GM23338 (cell line): ENCODE measurements around the gene FEN1.

Experiments used
- CREB1 ChIP-seq: fragments of 250-450 bp; sonication (Bioruptor Pico); IDR thresholded peaks from 2 replicates; pipeline ENCODE4 v1.5.0; 2020; ENCODE audit warnings: low read depth, mild to moderate bottlenecking, moderate library complexity
- EZH2 ChIP-seq: fragments of 200-600 bp; sonication (generic); IDR thresholded peaks from one replicate; pipeline ENCODE4 v1.8.0; 2017; ENCODE audit warnings: antibody characterized with exemption, mild to moderate bottlenecking, low read depth; ENCODE audit not compliant: unreplicated experiment
- EZH2phosphoT487 ChIP-seq: fragments of 200-600 bp; sonication (generic); IDR thresholded peaks from one replicate; pipeline ENCODE4 v1.8.1; 2018; ENCODE audit warnings: antibody characterized with exemption; ENCODE audit not compliant: unreplicated experiment
- POLR2AphosphoS5 ChIP-seq: IDR thresholded peaks from 2 replicates; pipeline ENCODE4 v1.6.1; 2016; ENCODE audit warnings: antibody characterized with exemption, low read depth
- TF ChIP-seq, protein P1 (sequence below), 2 experiments: fragments of 200-600 bp in 1 of 2; sonication (generic) in 1 of 2; conservative IDR thresholded peaks; 2 replicates each; pipeline versions ENCODE4 v1.5.1 to v1.6.1; 2016 to 2017; ENCODE audit warnings: antibody characterized with exemption in 2 of 2, low read depth in 2 of 2, mild to moderate bottlenecking in 2 of 2, moderate library complexity in 1 of 2

DNA sequence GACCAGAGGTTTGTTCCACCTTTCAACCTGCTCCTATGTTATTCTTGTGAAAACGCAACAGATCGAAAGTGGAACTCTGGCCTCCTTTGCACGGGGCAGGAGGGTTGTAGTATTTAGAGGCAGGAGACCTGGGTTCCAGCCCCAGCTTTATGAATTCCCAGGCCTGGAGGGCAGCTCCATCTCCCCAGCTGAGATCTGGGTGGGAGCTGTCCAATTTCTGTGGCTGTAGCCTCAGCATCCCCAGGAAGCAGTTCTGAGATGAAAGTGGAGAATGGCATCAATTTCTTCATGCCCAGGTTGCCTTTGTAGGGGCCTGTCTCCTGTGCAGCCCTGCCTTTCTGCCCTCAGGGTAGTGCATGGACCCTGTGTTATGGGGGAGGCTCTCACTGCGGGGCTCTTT is 39.5 kb downstream of the FEN1 start:
- TF ChIP-seq POLR2AphosphoS5 (no peak), CREB1 (CRISPR knock-in tag) (no peak), EZH2 (no peak), EZH2phosphoT487 (no peak)
- TF ChIP-seq, protein P1, sequence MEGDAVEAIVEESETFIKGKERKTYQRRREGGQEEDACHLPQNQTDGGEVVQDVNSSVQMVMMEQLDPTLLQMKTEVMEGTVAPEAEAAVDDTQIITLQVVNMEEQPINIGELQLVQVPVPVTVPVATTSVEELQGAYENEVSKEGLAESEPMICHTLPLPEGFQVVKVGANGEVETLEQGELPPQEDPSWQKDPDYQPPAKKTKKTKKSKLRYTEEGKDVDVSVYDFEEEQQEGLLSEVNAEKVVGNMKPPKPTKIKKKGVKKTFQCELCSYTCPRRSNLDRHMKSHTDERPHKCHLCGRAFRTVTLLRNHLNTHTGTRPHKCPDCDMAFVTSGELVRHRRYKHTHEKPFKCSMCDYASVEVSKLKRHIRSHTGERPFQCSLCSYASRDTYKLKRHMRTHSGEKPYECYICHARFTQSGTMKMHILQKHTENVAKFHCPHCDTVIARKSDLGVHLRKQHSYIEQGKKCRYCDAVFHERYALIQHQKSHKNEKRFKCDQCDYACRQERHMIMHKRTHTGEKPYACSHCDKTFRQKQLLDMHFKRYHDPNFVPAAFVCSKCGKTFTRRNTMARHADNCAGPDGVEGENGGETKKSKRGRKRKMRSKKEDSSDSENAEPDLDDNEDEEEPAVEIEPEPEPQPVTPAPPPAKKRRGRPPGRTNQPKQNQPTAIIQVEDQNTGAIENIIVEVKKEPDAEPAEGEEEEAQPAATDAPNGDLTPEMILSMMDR (conservative IDR thresholded peaks at IDR 0.05; ENCODE audit: low read depth in 2 of 2): no peak
